Lower lobe of right lung (tissue), 2 donors: ENCODE results near the gene CBX2. TPM values are rescaled to one million over a fixed set of nuclear protein-coding genes. Genes with fewer than 3 reads are reported as not detected.

Experiments
- ATAC-seq, 2 donors: fragments of 200-7000 bp; cut with Tn5 transposase; one replicate each; pipeline ENCODE4 v1.9.1; 2020 to 2022; ENCODE audit warnings: mild to moderate bottlenecking in 2 of 2, moderate library complexity in 2 of 2
- DNase-seq: peaks from one replicate; pipeline ENCODE4 v3.0.0-alpha.2; 2020
- H3K27ac ChIP-seq: fragments of 200-600 bp; one replicate; pipeline ENCODE4 v1.8.0; 2022
- H3K27me3 ChIP-seq: fragments of 200-600 bp; one replicate; pipeline ENCODE4 v1.8.0; 2022; ENCODE audit warnings: low read depth
- H3K36me3 ChIP-seq: fragments of 200-600 bp; one replicate; pipeline ENCODE4 v1.8.0; 2022; ENCODE audit warnings: mild to moderate bottlenecking
- H3K4me1 ChIP-seq: fragments of 200-600 bp; one replicate; pipeline ENCODE4 v1.8.0; 2022
- H3K4me3 ChIP-seq: fragments of 200-600 bp; one replicate; pipeline ENCODE4 v1.8.0; 2022; ENCODE audit warnings: mild to moderate bottlenecking
- H3K9me3 ChIP-seq: fragments of 200-600 bp; one replicate; pipeline ENCODE4 v1.8.0; 2022
- intact Hi-C: fragments of 100-400 bp; cut with DNase I; formaldehyde crosslinking; loops from one replicate; pipeline ENCODE4 v1.11.0; 2022
- total RNA-seq: library from RNA; stranded (reverse); fragmentation: NEBNext Ultra II Directional; extraction: Animal tissue kit (Norgen Biotek cat#: 25700); gene quantifications from one replicate; pipeline ENCODE4 v1.2.1, GENCODE V29; 2021
- TF ChIP-seq, protein P1 (sequence below): fragments of 200-600 bp; IDR thresholded peaks from one replicate; pipeline ENCODE4 v1.8.0; 2022; ENCODE audit warnings: antibody characterized with exemption, mild to moderate bottlenecking
- donor health status: DM: no; HTN: yes; CAD: no; lungs with severe emphysema.

CBX2 gene
- total RNA-seq, 1 donor from 2014 or later, result 3.9 TPM

DNA sequence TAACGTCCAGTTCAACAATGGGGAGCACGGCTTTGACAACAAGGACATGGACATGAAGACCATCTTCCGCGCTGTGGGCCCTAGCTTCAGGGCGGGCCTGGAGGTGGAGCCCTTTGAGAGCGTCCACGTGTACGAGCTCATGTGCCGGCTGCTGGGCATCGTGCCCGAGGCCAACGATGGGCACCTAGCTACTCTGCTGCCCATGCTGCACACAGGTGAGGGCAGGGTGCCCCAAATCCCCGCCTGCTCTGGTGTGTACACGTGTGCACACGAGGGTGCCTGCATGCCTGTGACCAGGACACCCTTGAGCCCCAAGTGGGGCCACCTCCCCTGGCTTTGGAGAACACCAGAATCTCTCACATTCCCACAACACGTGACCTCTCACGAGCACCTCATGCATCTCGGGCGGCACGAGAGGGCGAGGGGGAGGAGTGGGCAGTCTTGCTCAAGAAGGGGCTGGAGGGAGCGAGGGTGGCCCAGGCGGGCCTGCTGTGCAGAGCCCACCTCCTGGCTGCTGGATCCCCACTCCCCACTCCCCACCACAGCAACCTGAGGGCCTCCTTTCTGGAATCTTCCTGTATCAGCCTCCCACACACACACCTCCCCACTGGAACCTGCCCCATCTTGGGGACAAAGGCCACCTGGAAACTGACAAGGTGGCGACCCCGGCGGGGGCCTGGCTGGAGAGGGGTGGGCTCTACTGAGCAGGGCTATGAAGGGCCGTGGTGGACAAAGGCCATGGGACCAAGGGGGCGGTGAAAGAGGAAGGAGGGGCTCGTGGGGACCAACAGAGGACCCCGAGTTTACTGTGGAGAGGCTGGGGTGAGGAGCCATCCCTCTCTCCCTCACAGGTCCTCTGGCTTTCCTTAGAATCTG is 40.7 kb upstream of the CBX2 start:
- Histone ChIP-seq H3K27me3 (peaks cover 29% of the 10 kb centered on the region), H3K27ac (no peak overlapping the region), H3K4me1 (peaks cover 21% of the 10 kb centered on the region), H3K9me3 (no peaks in the 10 kb centered on the region), H3K4me3 (no peak overlapping the region), H3K36me3 (no peaks in the 10 kb centered on the region)
- ATAC-seq (peak in 1 of 2 donors; percentile 2), DNase-seq (no peak)
- TF ChIP-seq, protein P1, sequence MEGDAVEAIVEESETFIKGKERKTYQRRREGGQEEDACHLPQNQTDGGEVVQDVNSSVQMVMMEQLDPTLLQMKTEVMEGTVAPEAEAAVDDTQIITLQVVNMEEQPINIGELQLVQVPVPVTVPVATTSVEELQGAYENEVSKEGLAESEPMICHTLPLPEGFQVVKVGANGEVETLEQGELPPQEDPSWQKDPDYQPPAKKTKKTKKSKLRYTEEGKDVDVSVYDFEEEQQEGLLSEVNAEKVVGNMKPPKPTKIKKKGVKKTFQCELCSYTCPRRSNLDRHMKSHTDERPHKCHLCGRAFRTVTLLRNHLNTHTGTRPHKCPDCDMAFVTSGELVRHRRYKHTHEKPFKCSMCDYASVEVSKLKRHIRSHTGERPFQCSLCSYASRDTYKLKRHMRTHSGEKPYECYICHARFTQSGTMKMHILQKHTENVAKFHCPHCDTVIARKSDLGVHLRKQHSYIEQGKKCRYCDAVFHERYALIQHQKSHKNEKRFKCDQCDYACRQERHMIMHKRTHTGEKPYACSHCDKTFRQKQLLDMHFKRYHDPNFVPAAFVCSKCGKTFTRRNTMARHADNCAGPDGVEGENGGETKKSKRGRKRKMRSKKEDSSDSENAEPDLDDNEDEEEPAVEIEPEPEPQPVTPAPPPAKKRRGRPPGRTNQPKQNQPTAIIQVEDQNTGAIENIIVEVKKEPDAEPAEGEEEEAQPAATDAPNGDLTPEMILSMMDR, result no peak
- intact Hi-C loops, result no loop called here

DNA sequence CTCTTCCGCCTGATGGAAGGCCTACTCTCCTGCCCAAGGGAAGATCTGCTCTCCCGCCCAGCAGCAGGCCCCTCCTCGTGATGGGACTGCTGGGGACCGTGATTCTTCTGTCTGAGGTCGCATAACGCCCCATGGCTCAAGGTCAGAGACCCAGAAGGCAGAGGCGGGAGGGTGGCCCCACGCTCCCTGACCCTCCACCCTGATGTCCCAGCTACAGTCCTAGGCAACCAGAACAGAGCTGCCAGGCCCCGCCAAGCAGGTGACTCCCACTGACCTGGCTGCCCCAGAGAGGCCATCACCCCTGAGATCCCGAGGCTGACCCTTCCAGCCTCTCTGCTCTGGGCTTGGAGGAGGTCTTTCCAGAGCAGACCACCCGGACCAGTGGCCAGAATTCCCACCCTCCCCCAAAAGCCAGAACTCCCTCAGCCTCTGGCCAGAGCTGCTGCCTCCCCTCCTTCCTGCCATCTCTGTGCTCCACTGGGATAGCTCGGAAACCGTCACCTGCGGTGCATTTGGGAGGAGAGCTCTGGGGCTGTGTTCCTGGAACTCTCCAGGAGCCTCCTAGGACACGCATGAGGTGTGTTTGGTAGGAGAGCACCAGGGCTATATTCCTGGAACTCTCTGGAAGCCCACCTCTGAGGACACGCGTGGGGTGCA is 39.9 kb upstream of the CBX2 start:
- Histone ChIP-seq H3K27ac (no peak overlapping the region), H3K9me3 (no peaks in the 10 kb centered on the region), H3K36me3 (no peaks in the 10 kb centered on the region), H3K27me3 (peaks cover 37% of the 10 kb centered on the region), H3K4me3 (no peak overlapping the region), H3K4me1 (peaks cover 14% of the 10 kb centered on the region)
- intact Hi-C loops, result no loop called here
- ATAC-seq (no peak), DNase-seq (no peak)
- TF ChIP-seq, protein P1, result no peak

DNA sequence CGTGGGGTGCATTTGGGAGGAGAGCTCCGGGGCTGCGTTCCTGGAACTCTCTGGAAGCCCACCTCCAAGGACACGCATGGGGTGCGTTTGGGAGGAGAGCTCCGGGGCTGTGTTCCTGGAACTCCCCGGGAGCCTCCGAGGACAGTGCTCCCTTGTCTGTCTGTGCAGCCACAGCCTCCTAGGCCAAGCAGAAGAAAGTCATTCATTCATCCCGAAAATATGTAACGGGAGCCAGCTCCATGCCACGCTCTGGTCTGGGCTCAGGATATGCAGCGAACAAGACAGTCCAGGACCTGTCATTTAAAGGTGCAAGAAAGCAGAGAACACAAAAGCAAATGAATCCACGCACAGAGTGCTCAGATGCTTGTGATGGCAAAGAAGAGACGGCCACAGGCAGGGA is 39.3 kb upstream of the CBX2 start:
- Histone ChIP-seq H3K9me3 (no peaks in the 10 kb centered on the region), H3K4me1 (peaks cover 8% of the 10 kb centered on the region), H3K36me3 (no peaks in the 10 kb centered on the region), H3K4me3 (no peak overlapping the region), H3K27ac (no peak overlapping the region), H3K27me3 (peaks cover 38% of the 10 kb centered on the region)
- ATAC-seq (no peak), DNase-seq (no peak)
- TF ChIP-seq, protein P1, result no peak
- intact Hi-C loops, result no loop called here

DNA sequence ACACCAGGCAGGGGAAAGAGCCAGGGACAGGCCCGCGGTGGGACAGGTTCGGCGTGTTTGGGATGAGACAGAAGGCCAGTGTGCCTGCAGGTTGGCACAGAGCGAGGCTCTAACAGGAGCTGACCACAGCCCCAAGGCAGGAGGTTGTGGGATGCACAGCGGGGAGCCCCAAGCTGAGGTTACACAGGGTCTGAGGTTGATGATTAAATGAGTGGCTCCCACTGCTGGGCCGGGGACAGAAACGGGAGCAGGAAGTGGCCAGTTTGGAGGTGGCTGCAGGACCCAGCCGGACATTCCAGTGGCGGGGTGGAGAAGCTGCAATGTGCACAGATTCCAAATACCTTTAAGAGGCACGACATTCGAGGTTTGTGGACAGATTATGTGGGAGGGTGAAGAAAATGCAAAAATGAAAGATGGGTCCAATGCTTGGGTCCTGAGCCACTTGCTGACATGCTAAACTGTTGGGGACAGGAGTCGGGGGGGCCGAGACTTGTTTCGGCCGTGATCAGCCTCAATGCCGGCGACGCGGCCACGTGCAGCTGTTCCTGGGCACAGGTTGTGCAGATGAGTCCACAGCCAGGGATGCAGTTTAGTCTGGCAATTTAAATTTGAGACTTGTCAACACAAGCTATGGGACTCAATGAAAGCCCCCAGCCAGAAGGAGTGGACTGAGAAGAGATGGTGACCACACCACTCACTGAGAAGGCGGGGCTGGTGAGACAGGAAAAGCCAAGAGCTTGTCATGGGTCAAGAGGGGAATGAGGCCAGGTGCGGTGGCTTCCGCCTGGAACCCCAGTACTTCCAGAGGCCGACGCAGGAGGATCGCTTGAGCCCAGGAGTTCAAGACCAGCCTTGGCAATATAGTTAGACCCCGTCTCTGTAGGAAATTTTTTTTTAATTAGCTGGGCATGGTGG is 38.5 kb upstream of the CBX2 start:
- Histone ChIP-seq H3K4me3 (no peak overlapping the region), H3K36me3 (no peaks in the 10 kb centered on the region), H3K4me1 (peaks cover 8% of the 10 kb centered on the region), H3K9me3 (no peaks in the 10 kb centered on the region), H3K27ac (no peak overlapping the region), H3K27me3 (peaks cover 38% of the 10 kb centered on the region)
- ATAC-seq (no peak), DNase-seq (no peak)
- intact Hi-C loops, result no loop called here
- TF ChIP-seq, protein P1, result no peak

DNA sequence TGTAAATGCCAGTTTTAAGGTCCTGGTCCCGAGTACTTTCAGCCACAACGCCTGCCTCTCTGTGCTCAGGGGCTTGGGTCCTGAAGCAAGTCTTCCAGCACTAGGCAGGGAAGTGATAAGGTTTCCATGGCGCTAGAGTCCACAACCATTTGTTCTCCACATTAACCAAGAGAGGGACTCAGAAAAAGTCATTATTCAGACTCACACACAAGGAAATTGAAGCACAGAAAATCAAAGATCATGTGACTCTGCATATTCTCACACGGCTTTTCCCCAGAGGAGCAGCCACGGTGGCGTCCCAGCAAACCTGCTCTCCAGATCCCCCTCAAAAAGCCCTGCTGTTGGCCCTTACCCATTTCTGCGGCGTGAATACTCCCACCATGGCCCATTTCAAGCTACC is 37.5 kb upstream of the CBX2 start:
- H3K4me1 ChIP-seq, result peaks cover 8% of the 10 kb centered on the region
- intact Hi-C loops, result no loop called here
- H3K9me3 ChIP-seq, result no peaks in the 10 kb centered on the region
- TF ChIP-seq, protein P1, result no peak
- no peaks in the 10 kb centered on the region for H3K36me3 ChIP-seq
- H3K27me3 ChIP-seq, result peaks cover 46% of the 10 kb centered on the region
- H3K4me3 ChIP-seq, result no peak overlapping the region
- DNase-seq (no peak), ATAC-seq (no peak)
- no peak overlapping the region for H3K27ac ChIP-seq
